MM.1S (cell line): ENCODE data around the gene AMELX.

Experiments used
- DNase-seq: peaks from one replicate; pipeline ENCODE4 v3.0.0-alpha.2; 2015
- H2AFZ ChIP-seq: fragments of 300-600 bp; sonication (generic); 2 replicates; pipeline ENCODE4 v1.6.0; 2016; ENCODE audit warnings: antibody characterized with exemption, low read length
- H3F3A ChIP-seq: fragments of 300-600 bp; sonication (generic); 2 replicates; pipeline ENCODE4 v1.6.1; 2016; ENCODE audit warnings: mild to moderate bottlenecking, antibody characterized with exemption, low read length, moderate library complexity, mixed read lengths; ENCODE audit not compliant: insufficient read depth
- H3K27ac ChIP-seq: fragments of 300-600 bp; sonication (generic); 2 replicates; pipeline ENCODE4 v1.5.1; 2016; ENCODE audit warnings: mild to moderate bottlenecking, low read length
- H3K27me3 ChIP-seq: fragments of 300-600 bp; sonication (generic); replicated peaks from 2 replicates; pipeline ENCODE4 v1.6.0; 2016; ENCODE audit warnings: low read length; ENCODE audit not compliant: insufficient read depth
- H3K36me3 ChIP-seq: fragments of 300-600 bp; sonication (generic); replicated peaks from 2 replicates; pipeline ENCODE4 v1.6.1; 2016; ENCODE audit warnings: mild to moderate bottlenecking, low read length, mixed read lengths; ENCODE audit not compliant: insufficient read depth
- H3K4me1 ChIP-seq: fragments of 300-600 bp; sonication (generic); 2 replicates; pipeline ENCODE4 v1.6.1; 2016; ENCODE audit warnings: low read length, mixed read lengths
- H3K4me2 ChIP-seq: fragments of 300-600 bp; sonication (generic); 2 replicates; pipeline ENCODE4 v1.6.0; 2016; ENCODE audit warnings: low read depth, low read length
- H3K4me3 ChIP-seq: fragments of 300-600 bp; sonication (generic); 2 replicates; pipeline ENCODE4 v1.5.1; 2016; ENCODE audit warnings: low read length, mixed read lengths
- H3K79me2 ChIP-seq: fragments of 300-600 bp; sonication (generic); 2 replicates; pipeline ENCODE4 v1.6.1; 2016; ENCODE audit warnings: mixed run types, low read length, mixed read lengths
- H3K9ac ChIP-seq: fragments of 300-600 bp; sonication (generic); 2 replicates; pipeline ENCODE4 v1.6.1; 2016; ENCODE audit warnings: low read length, mixed read lengths
- H3K9me2 ChIP-seq: fragments of 300-600 bp; sonication (generic); replicated peaks from 2 replicates; pipeline ENCODE4 v1.6.1; 2016; ENCODE audit warnings: mild to moderate bottlenecking, low read length, mixed read lengths; ENCODE audit not compliant: insufficient read depth
- H3K9me3 ChIP-seq: fragments of 300-600 bp; sonication (generic); replicated peaks from 2 replicates; pipeline ENCODE4 v1.6.1; 2016; ENCODE audit warnings: mild to moderate bottlenecking, low read length, mixed read lengths; ENCODE audit not compliant: insufficient read depth
- H4K20me1 ChIP-seq: fragments of 300-600 bp; sonication (generic); 2 replicates; pipeline ENCODE4 v1.6.1; 2016; ENCODE audit warnings: mild to moderate bottlenecking, low read length, moderate library complexity, mixed read lengths; ENCODE audit not compliant: insufficient read depth
- CTCF ChIP-seq: fragments of 300-600 bp; sonication (generic); IDR thresholded peaks from 2 replicates; pipeline ENCODE4 v1.5.1; 2016; ENCODE audit warnings: antibody characterized with exemption, low read length, mixed read lengths
- EZH2 ChIP-seq: fragments of 300-600 bp; sonication (generic); optimal IDR thresholded peaks from 2 replicates; pipeline ENCODE3; 2017; ENCODE audit warnings: low read depth, mild to moderate bottlenecking, antibody characterized with exemption, low read length, mixed read lengths
- EZH2phosphoT487 ChIP-seq: fragments of 300-600 bp; sonication (generic); IDR thresholded peaks from 2 replicates; pipeline ENCODE4 v1.6.1; 2018; ENCODE audit warnings: antibody characterized with exemption, low read length

The AMELX gene

GRCh38 chrX:11293113-11293512 lies at the start of gene AMELX:
Gene AMELX, plus strand, starts transcription at chrX:11293413. Its CDS starts 1,376 bp downstream, at chrX:11294789.
- no peak for DNase-seq
- peaks cover 7% of the 10 kb centered on the region; the same call in 1 of the 2 replicates for H3F3A ChIP-seq
- H3K27ac ChIP-seq: no peak within 1 kb of the TSS
- no peaks in the 10 kb centered on the region for H3K36me3 ChIP-seq
- no peaks in the 10 kb centered on the region for H4K20me1 ChIP-seq
- H3K9ac ChIP-seq: no peak within 1 kb of the TSS
- no peak for TF ChIP-seq CTCF
- TF ChIP-seq EZH2phosphoT487: no peak
- TF ChIP-seq EZH2: no peak
- no peaks in the 10 kb centered on the region for H3K27me3 ChIP-seq
- H3K9me2 ChIP-seq: no peaks in the 10 kb centered on the region
- H3K4me3 ChIP-seq: no peak within 1 kb of the TSS
- peaks cover 11% of the 10 kb centered on the region for H3K4me1 ChIP-seq
- H3K9me3 ChIP-seq: no peaks in the 10 kb centered on the region
- H2AFZ ChIP-seq: no peak within 1 kb of the TSS
- H3K79me2 ChIP-seq: peaks cover 42% of the 10 kb centered on the region
- H3K4me2 ChIP-seq: no peak within 1 kb of the TSS

GRCh38 chrX:11244636-11245035 lies 48.6 kb upstream of the AMELX start:
- Histone ChIP-seq H3F3A (no peaks in the 10 kb centered on the region), H3K9me2 (no peaks in the 10 kb centered on the region), H4K20me1 (no peaks in the 10 kb centered on the region), H3K27ac (no peak overlapping the region), H3K9ac (no peak overlapping the region), H3K4me2 (no peak overlapping the region), H2AFZ (no peak overlapping the region), H3K79me2 (no peaks in the 10 kb centered on the region; the same call in none of the 2 replicates), H3K4me1 (peaks cover 8% of the 10 kb centered on the region), H3K9me3 (no peaks in the 10 kb centered on the region), H3K36me3 (no peaks in the 10 kb centered on the region), H3K4me3 (no peak overlapping the region), H3K27me3 (no peaks in the 10 kb centered on the region)
- no peak for DNase-seq
- TF ChIP-seq CTCF (no peak), EZH2phosphoT487 (no peak), EZH2 (no peak)

GRCh38 chrX:11254417-11255109 lies 38.6 kb upstream of the AMELX start:
- TF ChIP-seq CTCF (no peak), EZH2phosphoT487 (no peak), EZH2 (no peak)
- H3K79me2 ChIP-seq: peaks cover 18% of the 10 kb centered on the region
- no peaks in the 10 kb centered on the region for H4K20me1 ChIP-seq
- no peak overlapping the region for H3K9ac ChIP-seq
- no peaks in the 10 kb centered on the region; the same call in 1 of the 2 replicates for H3F3A ChIP-seq
- H3K4me3 ChIP-seq: no peak overlapping the region
- H3K9me3 ChIP-seq: no peaks in the 10 kb centered on the region
- DNase-seq: no peak
- H3K4me2 ChIP-seq: no peak overlapping the region
- H3K27me3 ChIP-seq: no peaks in the 10 kb centered on the region
- no peak overlapping the region for H2AFZ ChIP-seq
- no peak overlapping the region for H3K27ac ChIP-seq
- no peaks in the 10 kb centered on the region for H3K36me3 ChIP-seq
- peaks cover 6% of the 10 kb centered on the region; the same call in 1 of the 2 replicates for H3K4me1 ChIP-seq
- H3K9me2 ChIP-seq: no peaks in the 10 kb centered on the region
